Measurements from ENCODE around the gene SH3PXD2B. TPM values are rescaled to one million over a fixed set of nuclear protein-coding genes. Genes with fewer than 3 reads are reported as not detected.

The SH3PXD2B gene
- total RNA-seq, 1 donor, result 28.1 TPM

DNA sequence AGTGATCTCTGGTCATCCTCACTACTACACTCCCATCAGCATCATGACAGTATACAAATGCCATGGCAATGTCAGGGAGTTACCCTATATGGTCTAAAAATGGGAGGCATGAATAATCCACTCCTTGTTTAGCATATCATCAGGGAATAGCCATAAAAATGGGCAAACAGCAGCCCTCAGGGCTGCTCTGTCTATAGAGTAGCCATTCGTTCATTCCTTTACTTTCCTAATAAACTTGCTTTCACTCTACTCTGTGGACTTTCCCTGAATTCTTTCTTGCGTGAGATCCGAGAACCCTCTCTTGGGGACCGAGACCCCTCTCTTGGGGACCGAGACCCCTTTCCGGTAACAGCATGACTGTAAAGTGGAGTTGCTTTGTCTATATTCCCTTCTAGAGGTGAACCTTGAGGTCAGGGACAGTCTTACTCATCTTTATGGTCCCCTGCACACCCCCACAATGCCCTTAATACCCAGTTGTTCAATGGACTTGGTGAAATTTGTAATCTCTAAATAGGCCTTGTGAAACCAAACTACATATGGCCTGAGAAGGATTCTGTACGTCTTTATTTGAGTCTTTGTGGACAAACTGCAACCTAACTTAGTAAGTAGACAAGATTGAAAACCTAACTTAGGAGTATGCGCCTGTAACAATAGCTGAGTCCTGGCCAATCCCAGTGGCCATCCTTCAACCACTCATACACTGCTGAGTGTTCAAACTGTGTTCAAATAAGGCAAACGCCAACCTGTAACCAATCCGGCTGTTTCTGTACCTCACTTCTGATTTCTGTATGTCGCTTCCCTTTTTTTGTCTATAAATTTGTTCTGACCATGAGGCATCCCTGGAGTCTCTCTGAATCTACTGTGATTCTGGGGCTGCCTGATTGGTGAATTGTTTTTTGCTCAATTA, 138.5 kb downstream of the SH3PXD2B start:
- TF ChIP-seq, protein P1, sequence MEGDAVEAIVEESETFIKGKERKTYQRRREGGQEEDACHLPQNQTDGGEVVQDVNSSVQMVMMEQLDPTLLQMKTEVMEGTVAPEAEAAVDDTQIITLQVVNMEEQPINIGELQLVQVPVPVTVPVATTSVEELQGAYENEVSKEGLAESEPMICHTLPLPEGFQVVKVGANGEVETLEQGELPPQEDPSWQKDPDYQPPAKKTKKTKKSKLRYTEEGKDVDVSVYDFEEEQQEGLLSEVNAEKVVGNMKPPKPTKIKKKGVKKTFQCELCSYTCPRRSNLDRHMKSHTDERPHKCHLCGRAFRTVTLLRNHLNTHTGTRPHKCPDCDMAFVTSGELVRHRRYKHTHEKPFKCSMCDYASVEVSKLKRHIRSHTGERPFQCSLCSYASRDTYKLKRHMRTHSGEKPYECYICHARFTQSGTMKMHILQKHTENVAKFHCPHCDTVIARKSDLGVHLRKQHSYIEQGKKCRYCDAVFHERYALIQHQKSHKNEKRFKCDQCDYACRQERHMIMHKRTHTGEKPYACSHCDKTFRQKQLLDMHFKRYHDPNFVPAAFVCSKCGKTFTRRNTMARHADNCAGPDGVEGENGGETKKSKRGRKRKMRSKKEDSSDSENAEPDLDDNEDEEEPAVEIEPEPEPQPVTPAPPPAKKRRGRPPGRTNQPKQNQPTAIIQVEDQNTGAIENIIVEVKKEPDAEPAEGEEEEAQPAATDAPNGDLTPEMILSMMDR (IDR thresholded peaks at IDR 0.05; ENCODE audit: insufficient read depth, low read depth, low read length), result no peak
- DNase-seq (ENCODE audit: low read depth), result no peak

DNA sequence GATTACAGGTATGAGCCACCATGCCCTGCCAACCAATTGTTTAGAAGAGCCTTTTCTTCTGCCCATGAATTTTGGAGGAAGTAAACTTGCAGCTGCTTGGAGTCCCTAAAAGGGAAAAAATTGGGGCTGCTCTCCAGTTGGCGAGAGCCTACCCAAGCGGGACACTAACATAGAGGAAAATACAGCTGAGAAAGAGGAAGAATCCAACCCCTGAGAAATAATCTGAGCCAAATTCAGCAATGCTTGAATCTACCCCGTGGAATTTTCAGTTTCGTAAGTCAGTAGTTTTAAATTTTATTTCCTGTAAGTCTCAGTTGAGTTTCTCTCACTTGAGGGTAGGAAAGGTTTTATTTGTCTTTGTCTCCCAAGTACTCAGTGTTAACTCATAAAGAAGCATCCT, 140.4 kb downstream of the SH3PXD2B start:
- DNase-seq (ENCODE audit: low read depth), result no peak
- TF ChIP-seq, protein P1 (IDR thresholded peaks at IDR 0.05; ENCODE audit: insufficient read depth, low read depth, low read length), result no peak
- no peak overlapping the region for H3K4me3 ChIP-seq (ENCODE audit: low read depth, low read length)

More for the DNA sequence above, 138.5 kb downstream of the SH3PXD2B start:
- no peak overlapping the region for H3K4me3 ChIP-seq (ENCODE audit: low read depth, low read length)

DNA sequence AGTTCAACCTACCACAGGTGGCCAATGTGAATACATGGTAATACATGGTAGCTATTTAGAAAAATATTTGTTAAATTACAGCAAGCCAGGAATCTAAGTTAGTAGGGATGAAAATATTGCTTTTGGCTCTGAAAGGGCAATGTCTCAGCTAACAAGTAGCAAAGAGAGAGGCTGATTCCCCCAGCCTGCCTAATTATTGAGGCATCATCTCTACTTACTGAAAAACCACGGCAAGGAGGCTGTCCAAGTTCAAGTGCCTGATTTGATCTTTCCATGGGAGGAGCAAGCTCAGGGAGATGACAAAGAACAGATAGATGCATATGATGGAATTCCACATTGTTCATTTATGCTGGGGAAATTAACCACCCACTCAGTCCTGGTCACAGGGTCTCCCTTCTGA, 142.0 kb downstream of the SH3PXD2B start:
- DNase-seq (ENCODE audit: low read depth), result no peak
- TF ChIP-seq, protein P1 (IDR thresholded peaks at IDR 0.05; ENCODE audit: insufficient read depth, low read depth, low read length), result no peak

DNA sequence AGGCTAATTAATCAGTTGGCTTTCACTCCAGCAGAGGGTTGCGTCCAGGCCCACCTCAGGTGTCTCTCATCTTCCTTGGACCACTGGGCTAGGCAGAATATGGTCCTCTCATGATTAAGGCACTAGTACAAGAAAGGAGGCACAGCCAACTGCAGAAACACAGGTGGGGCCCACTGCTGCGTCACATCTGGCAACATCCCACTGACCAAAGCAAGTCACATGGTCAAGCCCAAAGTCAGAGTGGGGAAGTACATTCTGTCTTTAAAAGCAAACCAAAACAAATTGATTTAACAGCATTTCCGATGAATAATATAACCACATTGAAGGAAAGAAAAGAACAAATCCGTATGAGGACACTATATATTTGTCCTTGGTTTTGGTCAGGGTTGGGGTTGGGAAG, 142.7 kb downstream of the SH3PXD2B start:
- H3K4me3 ChIP-seq (ENCODE audit: low read depth, low read length), result no peak overlapping the region
- TF ChIP-seq, protein P1 (IDR thresholded peaks at IDR 0.05; ENCODE audit: insufficient read depth, low read depth, low read length), result no peak
- DNase-seq (ENCODE audit: low read depth), result no peak

More for the DNA sequence above, 142.0 kb downstream of the SH3PXD2B start:
- no peak overlapping the region for H3K4me3 ChIP-seq (ENCODE audit: low read depth, low read length)

DNA sequence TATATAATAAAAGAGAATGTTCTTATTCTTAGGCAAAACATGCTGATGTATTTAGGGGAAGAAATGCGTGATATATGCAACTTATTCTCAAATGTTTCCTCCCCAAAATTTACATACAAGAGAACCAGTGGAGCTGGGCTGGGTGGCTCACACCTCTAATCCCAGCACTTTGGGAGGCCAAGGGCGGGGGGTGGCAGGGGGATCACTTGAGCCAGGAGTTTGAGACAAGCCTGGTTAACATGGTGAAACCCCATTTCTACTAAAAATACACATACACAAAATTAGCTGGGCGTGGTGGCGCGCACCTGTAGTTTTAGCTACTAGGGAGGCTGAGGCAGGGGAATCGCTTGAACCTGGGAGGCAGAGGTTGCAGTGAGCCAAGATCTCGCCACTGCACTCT, 143.3 kb downstream of the SH3PXD2B start:
- H3K4me3 ChIP-seq (ENCODE audit: low read depth, low read length), result no peak overlapping the region
- TF ChIP-seq, protein P1 (IDR thresholded peaks at IDR 0.05; ENCODE audit: insufficient read depth, low read depth, low read length), result no peak
- no peak for DNase-seq (ENCODE audit: low read depth)

DNA sequence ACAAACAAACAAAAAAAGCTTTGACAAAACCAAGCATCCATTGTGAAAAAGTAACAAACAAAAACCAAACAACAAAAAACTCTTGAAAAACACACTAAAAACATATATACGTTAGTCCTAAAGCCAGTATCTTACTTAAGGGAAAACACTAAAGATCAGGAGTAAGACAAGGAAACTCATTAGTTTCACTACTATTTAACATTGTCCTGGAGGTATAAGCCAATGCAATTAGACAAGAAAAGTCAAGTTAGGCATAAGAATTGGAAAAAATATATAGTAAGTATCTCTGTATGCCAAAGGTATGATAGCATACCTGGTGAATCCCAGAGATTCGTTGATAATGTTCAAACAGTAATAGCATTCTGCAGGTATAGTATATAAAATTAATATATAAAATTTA, 148.9 kb downstream of the SH3PXD2B start:
- DNase-seq (ENCODE audit: low read depth), result no peak
- TF ChIP-seq, protein P1 (IDR thresholded peaks at IDR 0.05; ENCODE audit: insufficient read depth, low read depth, low read length), result no peak
- no peak overlapping the region for H3K4me3 ChIP-seq (ENCODE audit: low read depth, low read length)
